Left renal cortex interstitium (tissue), 4 donors: Measurements from ENCODE around the gene NMNAT3. TPM values are rescaled to one million over a fixed set of nuclear protein-coding genes. Genes with fewer than 3 reads are reported as not detected.

ENCODE experiments used
- DNase-seq, 4 donors: peaks; one replicate each; pipeline ENCODE4 v3.0.0-alpha.2; 2013; ENCODE audit warnings: low read depth in 4 of 4, low spot score in 2 of 4, missing footprints in 1 of 4
- polyA plus RNA-seq, 4 donors: library from polyadenylated mRNA; unstranded; fragments of 120-200 nt; gene quantifications; one replicate each; pipeline ENCODE4 v1.2.1, GENCODE V29; 2013; ENCODE audit not compliant: insufficient read length in 4 of 4

Gene NMNAT3
- polyA plus RNA-seq, 4 donors: 8.2 to 10.8 (median 9.6) TPM

- DNase-seq: no peak
These were observed 125.0 kb downstream of the NMNAT3 start for GRCh38 chr3:139552632-139553365.

DNA sequence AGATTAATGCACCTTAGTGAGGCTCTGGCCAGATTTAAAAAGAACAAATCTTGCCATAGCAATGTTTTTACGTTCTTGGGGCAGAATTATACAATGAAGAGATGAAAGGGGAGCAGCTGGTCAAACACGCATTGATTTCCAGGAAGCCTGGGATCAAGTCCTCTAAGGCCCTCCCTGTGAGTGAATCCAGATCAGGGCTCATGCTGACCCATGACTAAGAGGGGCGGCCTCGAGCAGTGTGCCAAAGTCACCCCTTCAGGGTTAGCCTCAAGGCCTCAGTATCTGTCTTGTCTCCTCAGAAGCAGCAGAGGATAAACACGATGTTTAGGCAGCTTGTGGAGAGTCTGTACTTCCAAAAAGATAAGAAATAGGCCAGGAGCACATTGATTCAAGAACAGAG, 129.0 kb downstream of the NMNAT3 start:
- no peak for DNase-seq

- DNase-seq: no peak
These were observed 130.1 kb downstream of the NMNAT3 start for GRCh38 chr3:139547666-139548065.

DNA sequence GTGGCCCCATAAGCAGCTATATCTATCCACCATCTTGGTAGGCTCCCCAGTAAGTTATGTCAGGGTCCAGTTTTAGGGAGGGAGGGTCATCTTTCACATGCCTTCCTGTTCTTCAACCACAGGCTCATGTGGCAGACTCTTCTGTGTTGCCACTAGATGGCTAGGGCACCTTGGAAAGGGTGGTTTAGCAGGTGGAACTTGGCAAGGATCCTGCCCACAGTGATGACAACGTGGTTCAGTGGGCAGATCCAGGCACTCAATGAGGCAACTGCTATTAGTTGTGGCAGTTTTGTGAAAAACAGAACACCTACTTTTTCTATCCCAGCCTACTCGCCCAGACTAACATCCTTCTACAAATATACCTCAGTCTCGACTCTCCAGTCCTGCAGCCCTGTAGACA, 131.0 kb downstream of the NMNAT3 start:
- DNase-seq: no peak

DNA sequence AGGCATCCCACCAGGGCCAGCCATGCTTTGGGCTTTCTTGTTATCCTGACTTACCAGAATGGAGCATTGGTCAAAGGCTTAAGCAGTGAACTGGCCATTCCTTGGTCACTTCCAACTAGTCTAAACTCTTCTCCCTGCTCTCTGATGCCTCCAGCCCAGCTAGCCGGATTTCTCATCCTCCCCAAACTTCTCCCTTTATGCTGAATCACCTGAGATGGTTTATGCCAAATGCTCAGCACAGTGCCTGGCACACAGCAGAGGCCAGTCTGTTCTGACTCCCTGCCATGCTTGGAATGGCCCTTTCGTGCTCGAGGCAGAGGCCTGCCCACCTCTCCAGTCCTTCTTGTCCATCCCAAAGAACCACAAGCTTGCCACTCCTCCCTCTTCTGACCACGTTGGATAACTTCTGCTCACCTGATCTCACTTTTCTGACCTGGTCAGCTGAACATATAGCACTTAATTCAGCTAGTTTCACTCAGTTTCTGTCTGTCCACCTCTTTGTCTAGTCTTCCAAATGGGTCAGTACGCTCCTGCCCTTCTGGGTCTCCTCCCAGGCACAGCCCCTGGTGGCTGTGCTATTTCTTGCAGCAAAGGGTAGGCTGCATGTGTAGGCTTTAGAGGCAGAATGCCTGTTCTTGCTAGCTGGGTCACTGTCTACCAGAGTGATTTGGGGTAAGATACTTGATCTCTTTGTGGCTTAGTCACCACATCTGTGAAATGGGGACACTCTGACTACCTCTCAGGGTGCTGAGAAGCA, 136.1 kb downstream of the NMNAT3 start:
- no peak for DNase-seq

DNA sequence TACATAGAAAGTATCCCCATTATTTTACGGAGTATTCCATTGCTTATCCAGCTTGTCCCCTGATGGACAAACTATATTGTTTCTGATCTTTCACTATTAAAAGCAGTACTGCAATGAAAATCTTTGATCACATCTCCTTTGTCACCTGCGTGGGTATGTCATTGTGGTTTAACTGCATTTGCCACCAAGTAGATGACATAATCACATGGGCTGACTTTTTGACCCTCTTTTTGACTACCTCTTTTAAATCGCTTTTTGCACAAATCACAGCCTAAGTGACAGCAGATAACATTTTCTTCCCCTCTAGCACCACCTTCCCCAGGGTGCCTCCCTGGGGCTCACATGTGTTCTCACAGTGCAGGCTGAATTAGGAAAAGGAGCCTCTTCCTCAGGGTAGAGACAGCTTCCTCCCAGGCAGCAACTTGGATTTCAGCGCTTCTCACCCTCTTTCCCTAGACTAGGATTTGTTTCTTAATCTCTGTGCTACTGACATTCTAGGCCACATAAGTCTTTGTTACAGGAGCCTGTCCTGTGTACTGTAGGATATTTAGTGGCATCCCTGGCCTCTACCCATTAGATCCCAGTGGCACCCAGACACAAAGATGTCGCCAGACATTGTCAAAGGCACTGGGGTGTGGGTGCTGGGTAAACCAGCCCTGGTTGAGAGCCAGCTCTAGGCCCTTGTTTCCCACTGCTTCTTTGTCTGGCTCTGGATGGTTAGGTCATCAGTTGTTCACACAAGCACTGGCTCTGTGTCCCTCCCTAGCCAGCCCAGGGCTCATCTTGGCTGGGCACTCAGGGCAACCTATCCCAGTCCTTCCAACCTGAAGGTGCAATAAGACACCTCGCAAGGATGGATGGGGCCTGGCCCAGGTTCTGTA, 136.9 kb downstream of the NMNAT3 start:
- no peak for DNase-seq

DNA sequence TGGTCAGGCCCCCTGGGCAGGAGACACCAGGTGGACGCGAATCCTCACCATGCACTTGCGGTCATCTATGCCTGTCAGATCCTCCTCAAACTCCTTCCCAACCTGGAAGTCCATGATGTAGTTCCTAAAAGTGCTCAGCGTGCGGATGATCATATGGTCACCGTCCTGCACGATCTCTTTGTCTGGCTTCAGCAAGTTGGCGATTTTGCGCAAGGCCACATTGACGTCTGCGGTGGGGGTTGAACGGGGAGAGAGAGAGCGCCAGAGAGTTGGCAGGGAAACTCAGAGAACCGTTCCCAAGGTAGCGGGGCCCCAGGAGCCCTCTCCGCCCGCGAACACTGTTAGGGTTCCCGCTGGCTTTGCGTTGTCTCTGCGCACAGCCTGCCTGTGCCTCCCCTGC, 139.0 kb downstream of the NMNAT3 start:
- DNase-seq: no peak

DNA sequence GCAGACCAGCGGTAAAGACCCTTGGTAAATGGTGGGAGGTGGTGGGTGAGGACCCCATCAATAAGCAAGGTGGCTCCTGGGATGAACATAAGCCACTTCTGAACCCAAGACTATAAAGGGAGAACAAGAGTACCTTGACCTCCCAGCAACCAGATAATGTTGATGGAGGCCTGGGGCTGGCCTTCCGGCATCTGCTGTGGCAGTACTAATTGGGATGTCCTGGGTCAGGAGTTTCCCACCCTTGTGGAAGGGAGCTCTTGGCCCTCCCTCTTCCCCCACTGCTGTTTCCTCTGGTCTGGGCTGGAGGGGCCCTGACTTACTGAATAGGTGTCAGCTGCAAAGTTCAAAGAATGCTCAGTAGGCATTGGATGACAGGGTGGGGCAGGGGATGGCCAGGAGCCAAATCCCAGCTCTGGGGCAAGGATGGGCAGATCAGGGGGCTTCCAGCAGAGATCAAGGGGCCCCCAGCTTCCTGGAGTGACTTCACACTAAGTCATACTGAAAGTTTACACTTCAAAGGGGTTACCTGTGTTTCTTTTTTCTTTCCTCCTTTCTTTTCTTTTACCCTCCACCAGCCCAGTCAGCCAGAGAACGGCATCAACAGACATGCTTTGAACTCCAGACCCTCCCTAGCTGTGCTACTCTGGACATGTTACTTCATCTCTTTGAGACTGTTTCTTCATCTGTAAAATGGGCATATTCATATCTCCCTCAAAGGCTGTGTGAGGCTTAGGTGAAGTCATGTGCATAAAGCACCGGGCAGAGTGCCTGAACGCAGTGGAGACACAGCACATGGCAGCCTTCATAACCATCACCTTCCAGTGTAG, 139.8 kb downstream of the NMNAT3 start:
- DNase-seq: no peak

GRCh38 chr3:139537361-139537760, 140.4 kb downstream of the NMNAT3 start:
- no peak for DNase-seq

GRCh38 chr3:139534992-139535879, 142.5 kb downstream of the NMNAT3 start:
- DNase-seq: no peak

DNA sequence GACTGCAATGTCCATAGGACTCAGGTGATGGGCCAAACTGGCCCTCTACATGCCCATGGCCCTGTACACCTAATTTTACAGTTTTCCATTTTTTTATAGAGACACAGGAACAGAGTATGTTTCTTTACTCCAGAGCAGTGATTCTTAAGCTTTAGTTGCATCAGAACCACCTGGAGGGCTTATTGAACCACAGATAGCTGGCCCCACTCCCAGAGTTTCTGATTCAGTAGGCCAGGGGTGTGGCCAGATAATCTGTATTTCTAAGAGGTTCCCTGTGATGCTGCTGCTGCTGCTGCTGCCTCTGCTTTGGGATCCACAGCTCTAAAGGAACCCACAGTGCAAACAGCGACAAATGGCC, 143.3 kb downstream of the NMNAT3 start:
- DNase-seq: no peak

DNA sequence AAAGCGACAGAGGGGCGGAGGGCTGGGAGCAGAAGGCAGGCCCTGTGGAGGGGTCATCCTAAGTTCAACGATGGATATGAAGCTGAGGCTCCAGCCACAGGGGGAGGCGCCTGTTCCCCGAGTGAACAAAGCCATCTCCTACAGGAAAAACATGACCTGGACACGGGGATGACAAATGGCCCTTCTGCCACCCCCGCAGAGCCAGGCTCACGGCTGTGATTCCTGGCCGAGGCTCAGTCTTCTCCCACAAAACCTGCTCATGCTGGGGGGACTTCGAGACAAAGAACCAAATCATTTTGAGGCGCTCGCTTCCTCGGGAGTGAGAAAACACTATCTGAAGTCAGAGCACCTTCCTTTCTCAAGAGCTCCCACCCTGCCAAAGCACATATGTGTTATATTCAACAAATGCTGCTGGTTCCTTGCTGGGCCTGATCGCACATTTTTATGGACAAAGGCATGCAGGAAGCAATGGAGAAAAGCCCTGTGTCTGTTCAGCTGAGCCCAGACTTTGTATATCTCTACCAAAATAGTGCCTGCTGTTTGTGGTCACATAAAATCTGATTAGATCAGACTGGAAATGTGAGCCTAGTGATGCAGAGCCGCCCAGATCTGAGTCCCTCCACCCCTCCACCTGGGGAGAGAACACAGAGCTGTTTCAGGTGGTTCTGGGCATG, 143.9 kb downstream of the NMNAT3 start:
- DNase-seq: peak in 3 of 4 donors; percentile 68 to 78 (median 75)

GRCh38 chr3:139532976-139533375, 144.8 kb downstream of the NMNAT3 start:
- no peak for DNase-seq

DNA sequence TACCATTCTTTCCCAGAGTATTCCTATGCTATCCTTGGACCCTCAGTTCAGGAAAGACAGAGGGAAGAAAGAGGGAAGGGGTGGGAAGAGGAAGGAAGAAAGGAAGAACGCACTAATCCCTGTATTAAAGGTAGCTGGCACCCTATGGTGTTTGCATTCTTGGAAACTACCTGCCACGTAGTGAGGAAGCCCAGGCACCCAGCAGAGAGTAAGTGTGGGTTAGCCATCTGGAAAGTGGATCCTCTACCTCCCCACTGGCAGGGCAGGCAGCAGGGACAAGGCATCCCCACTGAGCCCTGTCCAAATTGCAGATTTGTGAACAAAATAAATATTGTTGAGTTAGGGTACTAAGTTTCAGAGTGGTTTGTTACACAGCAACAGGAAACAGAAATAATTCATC, 147.1 kb downstream of the NMNAT3 start:
- DNase-seq: no peak

GRCh38 chr3:139529662-139530061, 148.1 kb downstream of the NMNAT3 start:
- DNase-seq: no peak

DNA sequence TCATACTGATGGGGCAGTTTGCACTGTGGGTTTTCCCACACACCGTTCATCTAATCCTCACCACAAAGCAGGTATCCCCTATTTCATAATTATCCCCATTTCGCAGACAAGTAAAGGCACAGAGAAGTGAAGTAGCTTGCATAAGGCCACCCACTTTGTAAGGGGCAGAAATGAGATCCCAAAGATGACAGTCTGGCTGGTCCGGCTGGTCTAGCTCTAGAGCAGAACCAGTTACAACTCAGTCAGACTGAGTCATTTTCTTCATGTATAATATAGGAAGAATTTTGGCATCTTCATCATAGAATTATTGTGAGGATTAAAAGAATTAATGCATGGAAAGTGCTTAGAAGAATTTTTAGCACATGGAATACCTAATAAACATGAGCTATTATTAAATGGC, 148.8 kb downstream of the NMNAT3 start:
- no peak for DNase-seq

- no peak for DNase-seq
These were observed 149.5 kb downstream of the NMNAT3 start for GRCh38 chr3:139528281-139528680.

DNA sequence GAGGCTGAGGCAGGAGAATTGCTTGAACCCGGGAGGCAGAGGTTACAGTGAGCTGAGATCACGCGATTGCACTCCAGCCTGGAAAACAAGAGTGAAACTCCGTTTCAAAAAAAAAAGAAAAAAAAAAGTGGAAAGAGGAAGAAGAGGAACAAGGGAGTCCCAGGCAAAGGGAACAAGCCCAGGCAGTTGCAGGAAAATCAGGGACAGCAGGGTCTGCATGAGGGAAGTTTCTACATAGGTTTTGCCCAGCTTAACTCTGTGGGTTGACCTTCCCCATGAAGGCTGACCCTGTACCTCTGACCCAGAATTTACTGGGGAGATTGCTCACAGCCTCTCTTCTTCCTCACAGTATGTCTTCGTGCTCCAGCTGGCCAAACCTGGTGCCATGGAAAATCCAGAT, 150.5 kb downstream of the NMNAT3 start:
- no peak for DNase-seq

DNA sequence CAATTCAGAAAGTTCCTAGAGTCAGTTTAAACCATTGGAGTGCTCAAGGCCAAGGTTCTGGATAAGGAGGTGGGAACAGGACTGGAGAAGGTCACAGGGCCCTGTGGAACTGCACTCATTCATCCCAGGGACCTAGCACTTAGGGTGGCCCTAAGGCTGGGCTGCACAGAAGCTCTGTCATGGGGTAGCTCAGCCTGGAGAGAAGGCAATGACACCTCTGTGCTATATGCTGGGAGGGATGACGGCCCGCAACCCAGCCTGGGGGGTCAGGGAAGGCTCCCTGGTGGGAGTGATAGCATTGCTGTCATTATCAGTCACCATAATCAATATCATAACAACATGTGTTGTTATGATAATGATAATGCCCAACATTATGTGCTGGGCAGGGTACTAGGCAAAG, 151.6 kb downstream of the NMNAT3 start:
- DNase-seq: no peak
